ENCODE data around the gene CARNS1.
A peak's percentile ranks its signal among the peaks of the same experiment; 100 is the strongest.

CARNS1 gene

GRCh38 chr11:67372993-67373647 lies 42.4 kb upstream of the CARNS1 start, which contains the start of gene CLCF1:
Gene CLCF1 (minus strand): TSS chr11:67373598. CDS start chr11:67373539, 59 bp downstream.
- TF ChIP-seq ZFX (IDR thresholded peaks at IDR 0.05) = peak; percentile 61; the same call in 1 of the 2 replicates
- TF ChIP-seq, protein P1, sequence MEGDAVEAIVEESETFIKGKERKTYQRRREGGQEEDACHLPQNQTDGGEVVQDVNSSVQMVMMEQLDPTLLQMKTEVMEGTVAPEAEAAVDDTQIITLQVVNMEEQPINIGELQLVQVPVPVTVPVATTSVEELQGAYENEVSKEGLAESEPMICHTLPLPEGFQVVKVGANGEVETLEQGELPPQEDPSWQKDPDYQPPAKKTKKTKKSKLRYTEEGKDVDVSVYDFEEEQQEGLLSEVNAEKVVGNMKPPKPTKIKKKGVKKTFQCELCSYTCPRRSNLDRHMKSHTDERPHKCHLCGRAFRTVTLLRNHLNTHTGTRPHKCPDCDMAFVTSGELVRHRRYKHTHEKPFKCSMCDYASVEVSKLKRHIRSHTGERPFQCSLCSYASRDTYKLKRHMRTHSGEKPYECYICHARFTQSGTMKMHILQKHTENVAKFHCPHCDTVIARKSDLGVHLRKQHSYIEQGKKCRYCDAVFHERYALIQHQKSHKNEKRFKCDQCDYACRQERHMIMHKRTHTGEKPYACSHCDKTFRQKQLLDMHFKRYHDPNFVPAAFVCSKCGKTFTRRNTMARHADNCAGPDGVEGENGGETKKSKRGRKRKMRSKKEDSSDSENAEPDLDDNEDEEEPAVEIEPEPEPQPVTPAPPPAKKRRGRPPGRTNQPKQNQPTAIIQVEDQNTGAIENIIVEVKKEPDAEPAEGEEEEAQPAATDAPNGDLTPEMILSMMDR (conservative IDR thresholded peaks at IDR 0.05) = no peak
- H3K27ac ChIP-seq = peak within 1 kb of the TSS; percentile 62

DNA sequence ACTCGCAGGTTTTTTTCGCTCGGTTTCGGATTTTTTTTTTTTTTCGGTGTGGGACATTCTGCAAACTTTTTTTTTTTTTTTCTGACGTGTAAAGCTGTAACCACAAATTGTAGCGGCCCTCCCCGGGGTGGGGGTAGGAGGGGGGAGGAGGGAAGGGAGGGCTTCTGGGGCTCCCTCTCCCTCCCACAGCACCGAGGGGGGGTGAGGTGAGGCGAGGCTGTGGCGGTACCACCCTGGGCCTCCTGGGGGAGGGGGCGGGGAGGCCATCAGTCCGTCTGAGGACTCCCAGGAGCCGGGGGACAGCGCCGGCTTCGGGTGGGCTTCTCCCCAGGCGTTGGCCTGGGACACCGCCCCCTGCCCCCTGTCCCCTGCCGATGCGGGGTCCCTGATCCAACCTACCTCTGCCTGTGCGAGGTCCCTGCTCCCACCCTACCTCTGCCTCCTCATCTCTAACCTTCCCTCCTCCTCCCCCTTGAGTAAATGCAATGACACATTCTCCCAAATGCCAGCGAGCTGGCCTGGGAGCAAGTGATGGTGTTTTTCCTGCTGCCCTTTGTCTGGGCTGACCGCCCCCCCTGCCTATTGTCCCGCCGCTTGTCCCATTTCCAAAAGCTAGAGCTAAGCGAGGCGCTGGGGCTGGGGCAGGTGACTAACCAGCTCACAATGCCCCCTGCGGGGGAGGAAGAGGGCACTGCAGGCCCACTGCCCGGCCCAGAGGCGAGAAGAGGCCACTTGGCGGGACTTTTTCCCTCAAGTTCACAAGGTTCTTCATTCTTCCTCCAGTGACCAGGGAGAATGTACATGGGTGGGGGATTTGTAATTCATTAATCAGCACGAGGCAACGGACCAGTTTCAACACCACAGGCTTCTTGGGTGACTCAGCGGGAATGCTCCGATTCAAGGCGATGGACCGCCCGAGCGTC lies 41.6 kb upstream of the CARNS1 start:
- no peak for TF ChIP-seq ZFX (IDR thresholded peaks at IDR 0.05)
- TF ChIP-seq, protein P1 (conservative IDR thresholded peaks at IDR 0.05) = no peak; the same call in 1 of the 2 replicates
- H3K27ac ChIP-seq = peak overlapping the region; percentile 62

DNA sequence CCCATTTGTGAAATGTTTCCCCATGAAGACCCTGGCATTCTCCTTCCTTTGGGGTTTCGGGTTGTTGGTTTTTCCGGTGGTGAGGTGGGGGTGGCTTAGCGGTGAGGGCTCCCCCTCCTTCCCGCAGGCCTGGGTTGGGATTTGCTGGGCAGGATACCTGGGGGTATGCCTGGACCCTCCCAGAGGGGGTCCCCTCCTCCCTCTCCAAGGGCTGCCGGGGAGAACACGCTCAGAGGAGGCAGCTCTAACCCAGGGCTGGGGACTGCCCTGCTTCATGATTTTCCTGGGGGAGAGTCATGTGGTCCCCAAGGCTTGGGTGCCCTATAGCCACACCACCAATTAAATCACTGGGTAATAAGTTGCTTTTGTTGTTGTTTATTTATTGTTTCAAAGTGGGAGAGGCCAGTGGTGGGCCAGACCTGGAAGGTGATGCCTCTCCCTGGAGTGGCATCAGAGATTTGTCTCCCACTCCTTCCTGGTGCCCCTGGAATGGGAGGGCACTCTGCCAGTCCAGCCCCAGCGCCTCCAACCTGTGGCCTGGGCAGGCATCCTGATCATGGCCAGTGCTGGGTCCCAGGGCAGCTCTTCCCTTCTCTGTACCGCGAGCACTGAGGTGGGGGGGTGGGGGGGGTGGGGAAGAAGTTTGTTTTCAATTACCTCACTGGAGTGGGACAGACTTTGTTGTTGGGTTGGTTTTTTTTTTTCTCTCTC lies 40.8 kb upstream of the CARNS1 start:
- H3K27ac ChIP-seq = no peak overlapping the region
- no peak for TF ChIP-seq ZFX (IDR thresholded peaks at IDR 0.05)
- TF ChIP-seq, protein P1 (conservative IDR thresholded peaks at IDR 0.05) = no peak

DNA sequence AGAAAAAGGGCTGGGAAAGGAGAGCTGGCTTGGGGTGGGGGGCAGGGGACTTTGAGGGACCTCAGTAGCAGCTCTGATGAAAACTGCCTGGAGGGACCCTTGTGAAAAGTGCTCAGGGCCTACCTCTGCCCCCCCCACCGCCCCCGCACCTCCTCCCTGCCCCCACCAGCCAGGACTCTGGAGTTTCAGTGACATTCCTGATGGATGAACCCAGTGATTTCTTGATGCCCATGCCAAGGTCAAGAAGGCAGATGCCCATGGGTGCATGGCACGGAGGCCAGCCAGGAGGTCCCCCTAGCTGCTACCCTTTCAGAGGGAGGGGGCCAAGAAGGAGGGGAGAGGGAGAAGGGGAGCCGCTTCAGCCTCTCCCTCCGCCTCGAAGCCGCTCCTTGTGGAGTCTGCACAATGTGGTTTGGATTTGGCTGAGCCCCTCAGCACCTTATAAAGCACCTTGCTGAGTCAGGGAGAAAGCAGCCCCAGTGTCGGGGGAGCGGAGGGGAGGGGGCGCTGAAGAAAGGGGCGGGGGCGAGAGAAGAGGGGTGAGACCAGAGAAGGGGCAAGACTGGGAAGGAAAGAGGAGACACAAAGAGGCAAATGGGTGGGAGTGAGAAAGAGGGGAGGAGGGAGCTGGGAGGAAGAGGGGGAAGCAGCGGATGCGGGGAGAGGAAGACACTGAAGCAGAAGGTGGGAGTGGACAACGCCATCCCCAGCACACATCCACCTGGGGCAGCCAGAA lies 40.0 kb upstream of the CARNS1 start:
- no peak for TF ChIP-seq ZFX (IDR thresholded peaks at IDR 0.05)
- TF ChIP-seq, protein P1 (conservative IDR thresholded peaks at IDR 0.05) = no peak
- H3K27ac ChIP-seq = no peak overlapping the region

DNA sequence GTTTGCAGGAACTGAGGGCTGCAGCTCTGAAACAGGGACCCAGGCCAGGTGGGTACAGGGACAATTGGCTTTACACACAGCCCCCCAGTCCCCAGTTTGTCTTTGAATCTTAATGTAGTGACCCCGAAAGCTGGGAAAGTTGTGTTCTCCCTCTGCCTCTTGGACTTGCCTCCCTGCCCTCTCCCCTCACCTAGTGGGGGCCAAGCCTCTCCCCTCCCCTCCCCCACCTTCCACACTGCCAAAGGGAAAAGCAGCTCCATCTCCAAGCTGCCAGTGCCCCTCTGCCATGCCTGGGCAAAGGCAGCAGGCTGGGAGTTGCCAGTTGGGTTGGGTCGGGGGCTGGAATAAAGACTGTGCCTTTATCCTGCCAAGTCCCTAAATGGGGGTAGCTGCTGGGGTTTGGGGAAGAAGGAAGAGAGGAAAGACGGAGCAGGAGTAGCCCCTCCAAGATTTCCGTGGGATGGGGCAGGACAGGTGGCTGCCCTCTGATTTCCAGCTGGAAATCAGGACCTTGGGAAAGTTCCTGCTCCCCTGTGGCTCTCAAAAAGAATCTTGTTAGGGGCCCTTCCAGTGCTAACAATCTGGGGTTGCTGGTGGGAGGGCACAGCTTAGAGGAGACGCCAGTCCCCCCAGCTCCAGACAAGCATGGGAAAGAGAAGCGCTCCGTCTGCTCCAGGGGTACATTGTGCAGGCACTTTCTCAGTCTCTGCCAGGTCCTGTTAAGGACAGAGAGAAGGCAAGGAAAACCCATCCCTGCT lies 39.2 kb upstream of the CARNS1 start:
- TF ChIP-seq, protein P1 (conservative IDR thresholded peaks at IDR 0.05) = no peak
- no peak for TF ChIP-seq ZFX (IDR thresholded peaks at IDR 0.05)
- no peak overlapping the region for H3K27ac ChIP-seq
